NT2/D1 (cell line): ENCODE measurements around the gene RASGRP1.

Source experiments
- YY1 ChIP-seq: IDR thresholded peaks from 2 replicates; pipeline ENCODE4 v1.6.1; 2011; ENCODE audit not compliant: insufficient read length, insufficient read depth
- ZNF274 ChIP-seq: IDR thresholded peaks from 2 replicates; pipeline ENCODE4 v1.6.1; 2011; ENCODE audit warnings: mild to moderate bottlenecking, low read depth, low read length

DNA sequence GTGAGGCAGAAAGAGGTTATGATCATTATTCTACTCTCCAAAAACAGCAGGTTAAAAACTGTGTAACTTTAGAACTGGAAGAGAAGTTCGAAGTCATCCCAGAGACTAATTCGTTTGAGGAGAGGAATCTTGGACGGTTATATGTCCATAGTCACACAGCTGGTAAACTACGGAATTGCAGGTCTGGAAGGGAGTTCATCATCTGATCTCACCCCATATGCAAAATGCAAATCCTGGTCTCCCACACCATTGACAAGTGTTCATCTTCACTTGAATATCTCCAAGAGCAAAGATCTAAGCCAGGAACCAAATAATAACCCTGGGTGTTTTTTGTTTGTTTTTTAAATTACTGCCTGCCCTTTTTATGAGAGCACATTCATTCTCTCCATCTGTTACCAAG is 57.6 kb downstream of the RASGRP1 start:
- no peak for TF ChIP-seq ZNF274
- TF ChIP-seq YY1, result no peak
